ENCODE measurements around the gene TIMM17B. TPM values are rescaled to one million over a fixed set of nuclear protein-coding genes. Genes with fewer than 3 reads are reported as not detected.

Gene TIMM17B
- total RNA-seq: 10 to 100 TPM; 20.0 to 44.6 TPM

GRCh38 chrX:48897625-48898306 is at the start of gene TIMM17B, which contains the start of gene PQBP1:
TIMM17B (minus strand) TSS chrX:48897768; CDS start chrX:48897749, 19 bp downstream.
PQBP1 (plus strand) TSS chrX:48897930; CDS start chrX:48898510, 580 bp downstream.

GRCh38 chrX:48918643-48919340 is 21.2 kb upstream of the TIMM17B start, which contains the start of gene PIM2:
PIM2 (minus strand) TSS chrX:48919024; CDS start chrX:48918834, 190 bp downstream.

GRCh38 chrX:48911412-48912182 is 14.0 kb upstream of the TIMM17B start, which contains the start of gene SLC35A2:
SLC35A2 (minus strand) TSS chrX:48911646; CDS start chrX:48911636, 10 bp downstream.

Other genes with a start within 250 kb of the TIMM17B start
- gene WAS, start 214.0 kb downstream of the TIMM17B start, total RNA-seq: under 1 TPM in 1 of 2 donors, not detected in 1; 0.33 TPM
- 10 to 100 TPM in 1 of 2 donors, 1 to 10 TPM in 1; 8.3 to 13.3 TPM for gene SUV39H1, start 201.0 kb downstream of the TIMM17B start, total RNA-seq
- not detected for gene GLOD5, start 136.0 kb downstream of the TIMM17B start, total RNA-seq
- not detected for gene GATA1, start 111.2 kb downstream of the TIMM17B start, total RNA-seq
- gene HDAC6, start 95.7 kb downstream of the TIMM17B start, total RNA-seq: 10 to 100 TPM; 35.3 to 49.2 TPM
- not detected for gene ERAS, start 71.3 kb downstream of the TIMM17B start, total RNA-seq
- under 1 TPM in 1 of 2 donors, not detected in 1; 0.69 TPM for gene PCSK1N, start 62.2 kb downstream of the TIMM17B start, total RNA-seq
- gene PQBP1, start 162 bp upstream of the TIMM17B start, total RNA-seq: 10 to 100 TPM; 28.9 to 36.6 TPM
- gene SLC35A2, start 13.9 kb upstream of the TIMM17B start, total RNA-seq: 10 to 100 TPM; 15.1 to 15.3 TPM
- gene PIM2, start 21.3 kb upstream of the TIMM17B start, total RNA-seq: 10 to 100 TPM; 12.0 to 17.9 TPM
- gene OTUD5, start 59.8 kb upstream of the TIMM17B start, total RNA-seq: 10 to 100 TPM; 24.0 to 28.9 TPM
- under 1 TPM; 0.34 to 1.00 TPM for gene KCND1, start 74.1 kb upstream of the TIMM17B start, total RNA-seq
- gene GRIPAP1, start 104.5 kb upstream of the TIMM17B start, total RNA-seq: 10 to 100 TPM; 13.4 to 16.3 TPM
- gene TFE3, start 145.6 kb upstream of the TIMM17B start, total RNA-seq: 10 to 100 TPM; 24.1 to 25.3 TPM
- 1 to 10 TPM in 1 of 2 donors, under 1 TPM in 1; 0.69 to 1.3 TPM for gene CCDC120, start 161.2 kb upstream of the TIMM17B start, total RNA-seq
- gene PRAF2, start 176.2 kb upstream of the TIMM17B start, total RNA-seq: 1 to 10 TPM; 7.7 to 7.9 TPM
- 10 to 100 TPM; 44.3 to 47.8 TPM for gene WDR45, start 182.1 kb upstream of the TIMM17B start, total RNA-seq
- gene GPKOW, start 226.0 kb upstream of the TIMM17B start, total RNA-seq: 10 to 100 TPM; 12.7 to 16.0 TPM

Measured in melanocyte of skin (primary cell).